NCI-H2171 (cell line): Measurements from ENCODE around the gene FLAD1.
A peak's percentile ranks its signal among the peaks of the same experiment; 100 is the strongest.
"Not testable (repeated sequence)": the region's sequence is repeated elsewhere in the genome, so short reads cannot be mapped to it uniquely, and the experiment has no call there.

Experiments used
- DNase-seq: peaks from one replicate; lab custom pipeline; 2025; lab: John Stamatoyannopoulos, UW

Gene FLAD1

GRCh38 chr1:154969246-154969645, 13.9 kb upstream of the FLAD1 start:
- DNase-seq = no peak

- no peak for DNase-seq
Measured at GRCh38 chr1:154969860-154970452, 13.2 kb upstream of the FLAD1 start.

- no peak for DNase-seq
Measured at GRCh38 chr1:154970631-154971340, 12.4 kb upstream of the FLAD1 start, which contains the start of gene SHC1. TSS of gene SHC1 (minus strand) at chr1:154970747. CDS start at chr1:154970526, 221 bp downstream.

- DNase-seq = no peak
Measured at GRCh38 chr1:154971341-154971998, 11.7 kb upstream of the FLAD1 start.

GRCh38 chr1:154972213-154972516, 11.0 kb upstream of the FLAD1 start:
- DNase-seq = no peak

- DNase-seq = no peak
Measured at GRCh38 chr1:154972517-154973343, 10.4 kb upstream of the FLAD1 start.

GRCh38 chr1:154973344-154974101, 9.6 kb upstream of the FLAD1 start:
- peak; percentile 66 for DNase-seq

GRCh38 chr1:154974102-154974807, 8.9 kb upstream of the FLAD1 start, which contains the start of gene CKS1B:
TSS of gene CKS1B (plus strand) at chr1:154974681. CDS start at chr1:154974746, 65 bp downstream.
- peak; percentile 98 for DNase-seq

GRCh38 chr1:154974808-154975408, 8.2 kb upstream of the FLAD1 start:
- peak; percentile 90 for DNase-seq

GRCh38 chr1:154975409-154976059, 7.6 kb upstream of the FLAD1 start:
- DNase-seq = no peak

GRCh38 chr1:154977762-154978161, 5.4 kb upstream of the FLAD1 start:
- DNase-seq = not testable (repeated sequence)

- no peak for DNase-seq
Measured at GRCh38 chr1:154978360-154978759, 4.8 kb upstream of the FLAD1 start.

- no peak for DNase-seq
Measured at GRCh38 chr1:154982341-154982740, 803 bp upstream of the FLAD1 start.

- DNase-seq = no peak
Measured at GRCh38 chr1:154983776-154984466, 777 bp downstream of the FLAD1 start.

- not testable (repeated sequence) for DNase-seq
Measured at GRCh38 chr1:154986736-154987135, 3.6 kb downstream of the FLAD1 start.

- no peak for DNase-seq
Measured at GRCh38 chr1:154987326-154987725, 4.2 kb downstream of the FLAD1 start.

- no peak for DNase-seq
Measured at GRCh38 chr1:154988058-154988954, 5.2 kb downstream of the FLAD1 start.

- no peak for DNase-seq
Measured at GRCh38 chr1:154989195-154989860, 6.2 kb downstream of the FLAD1 start.
